Stimulated activated CD8-positive, alpha-beta memory T cell treated with anti-CD3 and anti-CD28 coated beads, Interleukin-15, amount 100 ng/mL, for 4 hours (primary cell): ENCODE results near the gene UGT2A3.
"Not testable (repeated sequence)": the region's sequence is repeated elsewhere in the genome, so short reads cannot be mapped to it uniquely, and the experiment has no call there.

Experiments
- DNase-seq, 2 donors: peaks; one replicate each; pipeline ENCODE4 v3.0.0-alpha.2; 2020; ENCODE audit warnings: low read depth in 2 of 2

The UGT2A3 gene

DNA sequence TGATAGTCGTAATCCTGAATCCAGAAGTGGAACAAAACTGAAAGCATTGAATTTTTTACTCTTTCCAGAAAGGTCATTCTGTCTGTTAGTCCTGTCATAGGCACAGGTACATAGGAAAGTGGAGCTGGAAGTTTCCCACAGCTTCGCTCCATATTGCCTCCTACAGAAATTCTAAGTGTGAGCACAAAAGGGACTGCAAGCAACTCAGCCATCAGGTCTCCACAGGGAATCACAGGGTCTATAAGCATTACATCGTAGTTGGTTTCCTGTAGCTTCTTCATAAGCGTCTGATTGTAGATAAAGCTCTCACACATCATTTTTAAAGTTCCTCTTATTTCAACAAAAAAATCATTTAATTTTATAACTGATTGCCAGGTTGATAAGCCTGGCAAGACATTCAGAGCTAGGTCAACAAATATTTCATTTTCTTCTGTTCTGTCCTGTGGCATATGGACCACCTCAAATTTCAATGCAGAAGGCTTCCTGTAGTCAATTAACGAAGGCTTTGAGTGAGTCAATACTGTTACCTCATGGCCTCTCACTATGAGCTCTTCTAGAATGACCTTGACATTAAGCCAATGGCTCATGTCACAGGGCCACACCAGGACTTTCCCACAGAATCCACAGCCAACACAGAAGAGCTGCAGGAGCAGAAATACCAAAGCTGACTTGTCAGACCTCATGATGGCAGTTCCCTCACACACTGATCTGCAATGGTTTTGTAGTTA is at the start of gene UGT2A3:
UGT2A3 (minus strand) TSS at position 727 of the 728 bp plus-strand sequence; CDS start at position 683, 44 bp downstream.
- no peak for DNase-seq

DNA sequence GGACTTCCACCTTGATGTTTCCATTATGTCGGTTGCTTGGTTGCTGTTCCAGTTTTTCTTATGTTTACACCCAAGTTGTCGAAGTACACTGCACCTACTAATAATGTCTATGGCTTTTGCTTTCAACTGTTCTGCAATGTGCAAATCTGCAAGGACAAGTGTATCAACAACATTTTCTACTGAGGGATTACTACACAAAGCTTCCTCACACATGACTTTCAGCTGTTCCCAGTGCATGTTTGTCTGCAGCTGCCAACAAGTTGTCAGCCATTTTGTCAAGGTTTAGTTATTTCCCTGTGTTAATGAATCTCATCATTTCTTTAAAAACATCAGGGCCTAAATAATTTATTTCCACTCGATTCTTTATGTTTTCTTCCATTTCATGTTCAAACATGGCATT is 45.4 kb upstream of the UGT2A3 start:
- DNase-seq, result no peak

DNA sequence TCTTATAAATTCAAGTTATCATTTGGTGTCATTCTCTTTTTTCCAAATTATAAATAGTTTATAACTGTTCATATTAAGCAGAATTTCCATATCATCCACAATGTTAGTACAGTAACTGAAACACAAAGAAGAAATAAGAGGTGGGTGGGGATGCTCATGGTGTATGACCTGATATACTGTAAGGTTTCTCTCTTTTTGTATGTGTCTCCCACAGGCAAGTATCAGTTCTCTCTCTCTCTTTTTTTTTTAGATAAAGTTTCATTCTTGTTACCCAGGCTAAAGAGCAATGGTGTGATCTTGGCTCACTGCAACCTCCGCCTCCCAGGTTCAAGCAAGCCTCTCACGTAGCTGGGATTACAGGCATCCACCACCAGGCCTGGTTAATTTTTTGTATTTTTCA is 43.7 kb upstream of the UGT2A3 start:
- no peak for DNase-seq

GRCh38 chr4:68987007-68987406 is 35.4 kb upstream of the UGT2A3 start:
- no peak for DNase-seq

DNA sequence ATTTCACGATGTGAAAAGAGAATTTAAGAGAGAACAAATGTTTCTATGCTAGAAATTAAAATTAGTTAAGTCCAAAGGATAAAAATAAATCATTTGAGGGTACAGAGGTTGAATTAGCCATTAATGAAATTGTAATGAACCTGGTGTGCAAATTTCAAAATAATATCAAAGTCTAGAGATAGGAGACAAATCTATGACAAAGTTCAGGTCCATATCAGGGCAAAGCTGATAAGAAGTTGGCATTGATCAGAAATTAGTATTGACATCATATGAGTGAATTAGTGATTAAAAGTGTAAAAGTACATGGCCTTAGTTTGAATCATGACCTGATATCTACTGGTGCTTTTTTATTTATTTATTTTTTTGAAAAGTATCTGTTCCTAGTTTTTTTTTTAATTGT is 33.8 kb upstream of the UGT2A3 start:
- DNase-seq, result no peak

GRCh38 chr4:68984947-68985346 is 33.3 kb upstream of the UGT2A3 start:
- no peak for DNase-seq

GRCh38 chr4:68963374-68963773 is 11.8 kb upstream of the UGT2A3 start:
- no peak for DNase-seq

DNA sequence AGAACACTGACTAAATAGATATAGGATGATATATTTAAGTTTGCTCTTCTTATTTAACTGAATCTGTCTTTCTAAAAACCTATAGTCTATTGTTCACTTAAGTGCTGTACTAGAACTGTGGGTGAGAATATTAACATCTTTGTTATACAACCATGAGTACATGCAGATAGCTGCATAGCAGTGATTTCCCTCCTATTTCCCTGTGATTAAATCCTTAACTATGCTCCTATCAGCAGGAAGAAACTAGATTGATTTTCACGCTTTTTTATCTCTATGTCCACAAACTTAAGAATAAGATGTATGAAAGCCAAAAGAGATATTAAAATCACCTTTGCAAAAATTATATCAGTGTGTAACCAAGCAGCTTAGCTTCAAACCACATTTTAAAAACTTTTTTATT is 11.3 kb upstream of the UGT2A3 start:
- no peak for DNase-seq

GRCh38 chr4:68960294-68961163 is 8.9 kb upstream of the UGT2A3 start:
- DNase-seq, result no peak

DNA sequence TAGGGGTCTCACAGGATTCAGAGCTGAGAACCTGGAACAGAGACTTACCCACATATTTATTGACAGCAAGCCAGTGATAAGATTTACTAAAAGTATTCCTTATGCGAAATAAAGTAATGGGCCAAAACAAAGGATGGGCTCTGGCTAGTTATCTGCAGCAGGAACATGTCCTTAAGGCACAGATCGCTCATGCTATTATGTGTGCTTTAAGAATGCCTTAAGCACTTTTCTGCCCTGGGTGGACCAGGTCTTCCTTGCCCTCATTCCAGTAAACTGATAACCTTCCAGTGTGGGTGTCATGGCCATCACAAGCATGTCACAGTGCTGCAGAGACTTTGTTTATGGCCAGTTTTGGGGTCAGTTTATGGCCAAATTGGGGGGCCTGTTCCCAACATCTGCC is 7.5 kb upstream of the UGT2A3 start:
- DNase-seq, result not testable (repeated sequence)

GRCh38 chr4:68954126-68954525 is 2.5 kb upstream of the UGT2A3 start:
- DNase-seq, result no peak

DNA sequence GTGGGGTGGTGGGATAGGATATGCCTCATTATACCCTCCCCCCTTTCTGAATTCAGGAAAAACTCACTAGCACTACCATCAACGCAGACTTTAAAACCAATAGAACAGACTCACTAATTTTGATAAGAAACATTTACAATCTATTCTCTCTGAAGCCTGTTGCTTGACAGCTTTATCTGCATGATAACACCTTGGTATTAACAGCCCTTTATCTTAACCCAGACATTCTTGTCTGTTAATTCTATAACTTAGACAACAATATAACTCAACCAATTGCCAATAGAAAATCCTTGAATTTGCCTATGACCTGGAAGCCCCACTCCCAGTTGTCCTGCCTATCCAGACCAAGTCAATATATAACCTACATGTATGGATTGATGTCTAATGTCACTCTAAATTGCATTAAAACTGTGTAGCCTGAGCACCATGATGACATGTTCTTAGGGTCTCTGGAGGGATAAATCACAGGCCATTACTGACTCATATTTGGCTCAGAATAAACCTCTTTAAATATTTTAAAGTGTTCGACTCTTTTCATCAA is 1.5 kb upstream of the UGT2A3 start:
- no peak for DNase-seq

- DNase-seq, result no peak
These were observed 392 bp upstream of the UGT2A3 start for GRCh38 chr4:68951806-68952585.

DNA sequence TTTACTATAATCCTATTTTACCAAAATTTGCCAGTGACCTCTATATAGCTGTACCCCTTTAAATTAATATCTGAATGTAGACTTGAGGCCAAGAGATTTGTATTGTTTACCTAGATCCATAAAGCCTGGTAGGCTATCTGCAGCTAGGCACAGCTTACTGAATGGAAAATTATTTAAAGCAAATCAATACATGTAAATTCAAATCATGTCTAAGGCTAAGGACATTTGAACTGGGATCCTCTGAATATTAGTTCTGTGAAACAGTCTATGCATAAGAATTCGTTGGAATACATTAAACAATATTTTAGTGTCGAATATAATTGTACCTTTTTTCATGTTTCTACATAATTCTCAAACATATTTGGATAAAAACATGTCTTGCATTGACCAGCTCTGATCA is 1.6 kb downstream of the UGT2A3 start:
- DNase-seq, result no peak

- DNase-seq, result no peak
These were observed 2.6 kb downstream of the UGT2A3 start for GRCh38 chr4:68948985-68949384.

- DNase-seq, result no peak
These were observed 3.4 kb downstream of the UGT2A3 start for GRCh38 chr4:68948044-68948743.

DNA sequence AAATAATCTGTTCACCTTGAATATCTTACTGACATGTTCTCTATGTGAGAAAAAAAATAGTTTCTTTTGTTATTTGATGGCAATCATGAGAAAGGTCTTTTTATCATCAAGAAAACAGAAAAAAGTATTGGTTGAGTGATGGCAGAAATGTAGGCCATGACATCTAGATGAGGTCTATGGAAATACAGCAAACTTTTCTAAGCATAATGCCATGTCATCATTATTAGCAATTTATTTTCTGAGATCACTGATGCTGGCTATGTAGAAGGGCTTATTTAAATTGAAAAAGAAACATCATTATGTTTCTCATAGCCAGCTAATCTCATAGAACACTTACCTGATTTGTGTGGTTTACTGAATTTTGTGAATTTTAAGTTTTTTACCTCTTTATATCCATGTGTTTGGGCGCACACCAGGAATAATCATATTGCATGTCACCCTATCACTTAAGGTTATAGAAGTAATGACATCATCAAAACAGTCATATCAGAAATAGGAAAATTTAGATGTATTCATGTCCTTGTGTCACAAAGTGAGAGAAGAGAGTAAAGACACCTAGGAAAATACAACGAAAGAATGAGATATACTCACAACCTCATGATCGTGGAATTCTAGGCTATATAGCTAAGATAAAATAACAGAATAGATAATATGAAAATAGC is 22.4 kb downstream of the UGT2A3 start:
- no peak for DNase-seq

DNA sequence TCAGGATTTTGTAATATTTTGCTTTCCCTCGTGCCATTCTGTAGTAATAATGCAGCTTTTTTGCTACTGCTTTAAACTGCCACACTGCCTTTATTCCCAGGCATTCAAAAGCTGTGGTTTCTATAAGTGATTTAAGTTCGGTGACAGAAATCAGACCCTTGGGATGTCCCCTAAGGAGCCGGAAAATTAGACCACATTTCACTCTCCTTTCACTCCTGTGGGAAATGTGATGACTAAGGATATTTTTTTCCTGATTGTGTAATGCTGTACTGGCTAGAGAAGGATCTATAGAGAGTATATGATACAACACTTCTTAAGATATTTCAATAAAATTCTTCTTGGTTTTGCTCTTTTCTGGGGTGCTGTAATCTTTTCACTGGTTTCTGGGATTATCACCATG is 24.4 kb downstream of the UGT2A3 start:
- DNase-seq, result no peak

- not testable (repeated sequence) for DNase-seq
These were observed 29.4 kb downstream of the UGT2A3 start for GRCh38 chr4:68922202-68922601.

- no peak for DNase-seq
These were observed 30.6 kb downstream of the UGT2A3 start for GRCh38 chr4:68921051-68921450.

DNA sequence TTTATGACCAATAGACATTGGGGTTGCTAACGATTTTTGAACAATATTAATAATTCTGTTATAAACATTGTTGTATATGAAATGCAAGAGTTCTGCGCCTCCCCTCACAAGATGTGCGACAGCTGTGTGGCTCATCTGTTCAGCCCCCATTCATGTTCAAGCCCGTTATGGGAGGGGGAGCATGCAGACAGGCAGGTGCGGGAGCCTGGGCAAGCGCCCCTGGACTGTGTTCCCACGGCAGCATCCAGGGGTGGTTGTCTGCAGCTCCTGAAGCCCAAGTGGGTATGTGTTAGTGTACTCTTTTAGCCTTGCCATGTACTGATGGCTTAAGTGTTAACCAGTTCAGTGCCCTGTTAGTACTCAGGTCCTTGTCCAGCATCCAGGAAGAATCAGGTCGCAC is 34.6 kb downstream of the UGT2A3 start:
- no peak for DNase-seq
